ENCODE data around the gene EML1. TPM values are rescaled to one million over a fixed set of nuclear protein-coding genes. Genes with fewer than 3 reads are reported as not detected.

Gene EML1
- total and polyA plus RNA-seq, 2 experiments from 2014 or later = 22.9 to 31.9 TPM

DNA sequence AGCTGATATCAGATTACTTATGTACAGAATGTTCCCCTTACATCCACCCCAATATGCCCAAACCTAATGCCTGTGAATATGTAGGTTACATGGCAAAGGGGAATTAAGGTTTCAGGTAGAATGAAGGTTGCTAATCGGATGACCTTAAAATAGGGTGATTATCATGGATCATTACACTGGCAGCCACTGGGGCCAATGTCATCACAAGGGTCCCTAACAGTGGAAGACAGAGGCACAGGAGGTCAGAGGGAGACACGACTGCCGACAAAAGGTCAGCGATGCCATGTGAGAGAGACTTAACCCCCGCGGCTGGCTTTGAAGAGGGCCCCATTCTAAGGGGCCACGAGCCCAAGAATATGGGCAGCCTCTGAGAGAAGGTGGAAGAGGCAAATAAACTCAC lies 165.2 kb downstream of the EML1 start:
- H3K36me3 ChIP-seq (replicated peaks; ENCODE audit: insufficient read depth, low read depth) = no peaks in the 10 kb centered on the region
- H3K79me2 ChIP-seq = no peaks in the 10 kb centered on the region
- no peaks in the 10 kb centered on the region for H3K9me2 ChIP-seq (replicated peaks; ENCODE audit: insufficient read depth)
- no peaks in the 10 kb centered on the region for H3K9me3 ChIP-seq (ENCODE audit: low read depth)
- DNase-seq (ENCODE audit: low spot score) = no peak
- no peak overlapping the region for H3K4me3 ChIP-seq
- no peaks in the 10 kb centered on the region for H3K4me1 ChIP-seq (ENCODE audit: insufficient read depth)
- no peaks in the 10 kb centered on the region for H3K27me3 ChIP-seq
- H3K27ac ChIP-seq = no peak overlapping the region
- no peak overlapping the region for H3K4me2 ChIP-seq
- H4K20me1 ChIP-seq (ENCODE audit: insufficient read depth, poor library complexity, severe bottlenecking) = no peaks in the 10 kb centered on the region
- no peak overlapping the region for H2AFZ ChIP-seq
- 87% methylated on average over 7 of the region's 7 CpGs for WGBS (ENCODE audit: low lambda C conversion rate, missing lambda C conversion rate)
- TF ChIP-seq CTCF (IDR thresholded peaks at IDR 0.05; ENCODE audit: poor library complexity) (no peak), EZH2 (IDR thresholded peaks at IDR 0.05; ENCODE audit: borderline replicate concordance) (no peak), EZH2phosphoT487 (IDR thresholded peaks at IDR 0.05; ENCODE audit: low read depth, severe bottlenecking, unreplicated experiment) (no peak)

GRCh38 chr14:99961826-99962518 lies 168.8 kb downstream of the EML1 start:
- no peak overlapping the region for H2AFZ ChIP-seq
- TF ChIP-seq EZH2 (IDR thresholded peaks at IDR 0.05; ENCODE audit: borderline replicate concordance) (no peak), CTCF (IDR thresholded peaks at IDR 0.05; ENCODE audit: poor library complexity) (no peak), EZH2phosphoT487 (IDR thresholded peaks at IDR 0.05; ENCODE audit: low read depth, severe bottlenecking, unreplicated experiment) (no peak)

DNA sequence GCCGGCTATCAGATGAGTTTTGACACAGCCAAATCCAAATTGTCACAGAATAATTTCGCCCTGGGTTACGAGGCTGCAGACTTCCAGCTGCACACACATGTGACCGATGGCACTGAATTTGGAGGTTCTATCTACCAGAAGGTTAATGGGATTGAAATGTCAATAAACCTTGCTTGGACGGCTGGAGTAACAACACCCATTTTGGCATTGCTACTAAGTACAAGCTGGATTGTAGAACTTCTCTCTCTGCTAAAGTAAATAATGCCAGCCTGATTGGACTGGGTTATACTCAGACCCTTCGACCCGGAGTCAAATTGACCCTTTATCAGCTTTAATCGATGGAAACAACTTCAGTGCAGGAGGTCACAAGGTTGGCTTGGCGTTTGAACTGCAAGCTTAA lies 171.8 kb downstream of the EML1 start:
- Histone ChIP-seq H3K27ac (no peak overlapping the region), H3K79me2 (no peaks in the 10 kb centered on the region), H3K4me2 (no peak overlapping the region), H3K36me3 (replicated peaks; ENCODE audit: insufficient read depth, low read depth) (no peaks in the 10 kb centered on the region), H3K4me3 (no peak overlapping the region), H3K4me1 (ENCODE audit: insufficient read depth) (peaks cover 10% of the 10 kb centered on the region), H4K20me1 (ENCODE audit: insufficient read depth, poor library complexity, severe bottlenecking) (no peaks in the 10 kb centered on the region), H3K27me3 (no peaks in the 10 kb centered on the region), H3K9me3 (ENCODE audit: low read depth) (no peaks in the 10 kb centered on the region), H3K9me2 (replicated peaks; ENCODE audit: insufficient read depth) (no peaks in the 10 kb centered on the region), H2AFZ (no peak overlapping the region)
- 87% methylated on average over 9 of the region's 9 CpGs for WGBS (ENCODE audit: low lambda C conversion rate, missing lambda C conversion rate)
- TF ChIP-seq EZH2 (IDR thresholded peaks at IDR 0.05; ENCODE audit: borderline replicate concordance) (no peak), CTCF (IDR thresholded peaks at IDR 0.05; ENCODE audit: poor library complexity) (no peak)
- no peak for DNase-seq (ENCODE audit: low spot score)

More at GRCh38 chr14:99961826-99962518, 168.8 kb downstream of the EML1 start:
- Histone ChIP-seq H3K4me2 (no peak overlapping the region), H3K36me3 (replicated peaks; ENCODE audit: insufficient read depth, low read depth) (no peaks in the 10 kb centered on the region), H3K27ac (no peak overlapping the region), H3K9me2 (replicated peaks; ENCODE audit: insufficient read depth) (no peaks in the 10 kb centered on the region), H3K27me3 (no peaks in the 10 kb centered on the region), H4K20me1 (ENCODE audit: insufficient read depth, poor library complexity, severe bottlenecking) (no peaks in the 10 kb centered on the region), H3K9me3 (ENCODE audit: low read depth) (no peaks in the 10 kb centered on the region), H3K4me3 (no peak overlapping the region), H3K79me2 (no peaks in the 10 kb centered on the region), H3K4me1 (ENCODE audit: insufficient read depth) (peaks cover 6% of the 10 kb centered on the region)
- 59% methylated on average over 18 of the region's 18 CpGs for WGBS (ENCODE audit: low lambda C conversion rate, missing lambda C conversion rate)
- DNase-seq (ENCODE audit: low spot score) = no peak

Measured in hepatocyte (in vitro differentiated cells).